Activated CD8-positive, alpha-beta memory T cell treated with anti-CD3 and anti-CD28 coated beads for 24 hours (primary cell): ENCODE data around the gene RAPGEF3.
A peak's percentile ranks its signal among the peaks of the same experiment; 100 is the strongest.

Experiments used
- DNase-seq: peaks from one replicate; pipeline ENCODE4 v3.0.0-alpha.2; 2020

RAPGEF3 gene

DNA sequence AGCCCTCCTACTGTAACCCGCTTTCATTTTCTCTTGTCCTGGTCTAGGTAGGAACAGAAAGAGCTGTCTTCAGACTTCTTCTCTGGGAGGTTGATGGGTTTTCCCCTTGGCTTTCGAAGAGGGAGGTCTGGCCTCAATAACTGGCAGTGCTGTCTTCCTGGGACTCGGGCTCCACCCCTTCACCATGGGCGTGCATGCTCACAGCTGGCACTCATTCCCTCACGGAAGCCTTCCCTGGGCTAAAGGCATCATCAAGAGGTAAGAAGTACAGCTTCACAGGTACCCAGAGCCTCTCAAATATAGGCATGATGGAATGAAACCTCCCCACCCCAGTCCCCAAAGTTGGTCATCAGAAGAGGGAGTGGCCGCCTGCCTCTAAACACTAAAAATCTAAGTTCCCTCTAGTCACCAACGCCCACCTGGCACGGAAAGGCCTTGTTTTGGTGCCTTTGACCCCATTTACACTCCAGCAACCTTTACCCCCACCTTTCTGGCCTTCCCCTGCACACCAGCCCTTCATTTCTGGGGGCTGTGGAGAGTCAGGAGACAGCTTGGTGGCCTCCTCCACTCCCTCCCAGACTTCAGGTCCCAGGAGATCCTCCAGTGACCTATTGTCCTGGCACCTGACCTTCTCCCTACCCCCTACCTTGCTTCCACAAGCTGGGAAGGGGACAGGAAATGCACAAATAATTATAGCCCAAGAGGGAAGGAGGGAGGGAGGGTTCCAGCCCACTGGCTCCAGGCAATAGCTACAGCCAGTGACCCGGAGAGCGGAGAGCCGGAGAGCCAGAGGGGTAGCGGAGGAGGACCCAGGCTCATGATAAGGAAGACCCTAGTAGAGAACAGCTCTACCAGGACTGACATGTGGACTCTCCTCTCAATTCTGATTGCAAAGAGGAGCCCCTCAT, 2.8 kb downstream of the RAPGEF3 start:
- no peak for DNase-seq

DNA sequence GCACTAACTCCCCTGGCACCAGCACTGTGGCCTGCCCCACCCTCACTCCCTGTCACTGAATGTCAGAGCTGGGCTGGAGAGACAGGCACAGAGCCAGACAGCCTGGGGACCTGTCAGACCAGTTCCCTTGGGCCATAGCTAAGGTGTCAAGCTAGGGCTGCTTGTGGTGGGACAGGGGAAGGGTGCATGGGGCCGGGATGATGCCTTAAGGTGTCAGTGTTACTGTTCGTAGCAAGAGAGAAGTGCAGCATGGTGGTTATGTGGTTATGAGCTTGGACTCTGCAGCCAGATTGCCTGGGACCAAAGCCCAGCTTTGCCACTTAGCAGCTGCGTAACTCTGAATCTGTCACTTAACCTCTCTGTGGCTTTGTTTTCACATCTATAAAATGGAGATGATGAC, 3.8 kb downstream of the RAPGEF3 start:
- no peak for DNase-seq

DNA sequence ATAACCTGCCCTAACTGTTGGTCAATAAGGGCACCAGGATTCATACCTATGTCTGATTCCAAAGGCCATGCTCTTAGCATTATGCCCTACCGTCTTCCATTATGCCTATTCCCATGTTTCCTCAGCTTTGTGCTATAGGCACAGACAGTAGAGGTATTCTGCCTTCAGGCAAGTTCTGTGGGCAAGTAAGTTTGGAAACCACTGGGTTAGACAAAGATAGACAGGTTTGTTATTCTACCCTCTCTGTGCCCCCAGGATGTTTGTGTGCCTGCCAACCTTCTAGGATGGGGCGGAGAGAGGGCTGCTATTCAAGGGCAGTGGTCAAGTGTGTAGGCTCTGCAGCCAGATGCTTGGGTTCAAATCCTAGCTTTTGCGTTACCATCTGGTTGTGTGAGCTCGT, 4.6 kb downstream of the RAPGEF3 start:
- DNase-seq = no peak

DNA sequence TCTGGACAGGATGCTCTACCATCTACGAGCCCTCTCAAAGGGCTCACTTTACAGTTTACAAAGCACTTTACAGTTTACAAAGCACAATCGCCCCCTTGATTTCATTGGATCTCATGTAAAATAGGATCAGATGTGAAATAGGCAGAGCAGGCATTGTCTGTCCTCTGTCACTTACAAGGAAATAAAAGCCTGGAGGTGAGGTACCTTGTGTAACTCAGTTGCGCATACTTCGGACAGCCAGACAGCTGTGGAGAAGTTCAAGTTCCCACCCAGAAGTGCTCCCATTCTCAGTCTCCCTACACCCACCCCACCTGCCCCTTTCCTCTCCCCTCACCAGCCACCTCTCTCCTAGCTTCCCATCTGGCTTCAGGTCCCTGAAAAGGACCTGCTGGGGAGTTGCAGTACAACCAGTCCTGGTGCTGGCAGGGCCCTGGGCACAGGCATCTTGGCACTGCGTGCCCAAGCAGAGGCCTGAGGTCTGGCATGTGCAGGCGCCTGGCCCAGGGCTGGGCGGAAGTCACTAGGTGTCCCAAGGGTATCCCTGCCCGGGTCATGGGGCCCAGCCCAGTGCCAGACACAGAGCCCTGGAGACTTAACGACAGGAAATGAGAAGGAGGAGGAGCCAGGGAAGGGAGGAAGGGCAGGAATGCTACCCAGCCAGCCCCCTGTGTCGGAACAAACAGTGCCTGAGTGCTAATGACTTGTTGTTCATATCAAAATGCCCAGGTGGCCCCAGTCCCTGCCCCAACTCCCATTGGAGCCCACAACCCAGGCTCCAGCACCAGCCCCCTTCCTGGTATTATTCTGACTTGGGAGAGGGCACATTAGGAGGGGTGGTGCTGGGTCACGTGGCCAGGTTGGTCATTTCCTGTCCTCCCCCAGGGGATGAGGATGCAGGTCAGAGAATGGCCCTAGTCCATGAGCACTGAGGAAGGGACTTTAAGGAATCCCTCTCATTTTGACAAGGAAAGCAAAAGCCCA, 5.4 kb downstream of the RAPGEF3 start:
- no peak for DNase-seq

DNA sequence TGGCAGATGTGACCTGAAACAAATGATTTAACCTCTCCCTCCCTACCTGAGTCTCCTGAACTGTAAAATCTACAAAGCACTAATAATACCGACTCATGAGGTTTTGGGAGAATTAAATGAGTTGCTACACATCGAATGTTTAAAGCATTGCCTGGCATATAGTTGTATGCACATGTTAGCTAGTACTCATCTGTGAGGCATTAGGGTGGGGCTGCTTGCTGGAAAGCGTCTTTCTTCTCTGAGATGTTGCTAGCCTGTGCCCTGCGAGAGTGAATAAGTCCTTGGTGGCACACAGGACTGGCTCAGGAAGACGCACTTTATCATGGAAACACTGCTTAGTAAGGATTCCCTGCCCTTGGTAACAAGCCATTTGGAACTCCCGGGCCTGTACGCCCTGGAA, 6.1 kb downstream of the RAPGEF3 start:
- no peak for DNase-seq

DNA sequence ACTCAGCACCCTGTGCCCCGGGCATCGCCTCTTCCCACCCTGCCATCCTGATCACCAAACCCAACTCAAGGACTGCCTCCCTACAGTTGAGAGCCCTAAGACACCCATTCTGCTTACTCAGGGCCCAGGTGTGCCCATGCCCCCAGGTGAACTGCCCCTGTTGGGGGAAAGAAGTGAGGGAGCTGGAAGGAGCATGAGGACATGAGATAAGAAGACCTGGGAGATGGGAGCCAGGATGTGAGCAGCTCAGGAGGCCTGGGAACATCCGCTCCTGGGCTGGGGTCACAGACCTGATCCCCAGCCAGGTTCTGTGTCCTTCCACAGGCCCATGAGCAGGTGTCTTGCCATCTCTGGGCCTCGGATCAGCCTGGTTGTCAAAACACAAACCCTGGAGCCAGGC, 6.6 kb downstream of the RAPGEF3 start:
- no peak for DNase-seq

DNA sequence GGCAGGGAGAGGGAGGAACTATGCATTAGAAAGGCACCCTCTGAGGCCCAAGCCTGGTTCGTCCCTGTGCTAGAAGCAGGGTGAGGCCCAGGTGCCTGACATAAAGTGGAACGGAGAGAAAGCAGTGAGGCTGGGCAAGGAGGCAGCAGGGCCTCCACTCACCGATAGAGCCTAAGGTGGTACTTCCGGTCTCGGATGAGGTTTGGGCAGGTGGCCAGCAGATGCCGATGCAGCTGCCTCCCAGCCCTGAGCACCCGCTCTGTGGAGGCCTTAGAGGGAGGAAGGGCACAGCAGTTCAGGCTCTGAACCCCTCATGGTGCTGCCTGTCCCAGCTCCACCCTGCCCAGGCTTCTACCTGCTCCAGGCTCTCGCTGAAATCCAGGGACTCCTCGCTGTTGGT, 7.1 kb downstream of the RAPGEF3 start:
- no peak for DNase-seq

DNA sequence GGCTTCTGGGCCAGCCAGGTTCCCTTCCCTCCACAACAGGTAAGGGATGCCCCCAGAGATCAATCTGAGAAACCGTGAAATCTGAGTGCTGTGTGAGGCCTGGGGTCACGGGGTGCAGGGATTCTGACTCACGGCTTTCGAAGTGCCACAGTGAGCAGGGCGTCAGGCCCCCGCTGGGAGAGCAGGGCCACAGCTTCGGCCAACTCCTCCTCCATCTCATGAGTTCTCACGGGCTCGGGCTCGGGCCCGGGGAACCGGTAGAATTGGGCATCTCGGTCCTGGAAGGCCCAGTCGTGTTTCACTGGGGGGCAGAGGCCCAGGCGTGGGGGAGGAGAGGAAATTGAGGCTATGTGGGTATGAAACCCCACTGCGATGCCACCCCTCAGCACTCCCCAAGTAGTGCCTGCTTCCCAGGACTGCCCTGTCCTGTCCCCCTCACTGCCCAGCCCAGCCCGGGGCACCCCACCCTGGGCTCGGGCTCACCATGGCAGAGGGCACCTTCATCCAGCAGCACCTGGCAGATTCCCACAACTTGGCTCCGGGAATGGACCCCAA, 7.7 kb downstream of the RAPGEF3 start:
- DNase-seq = no peak

DNA sequence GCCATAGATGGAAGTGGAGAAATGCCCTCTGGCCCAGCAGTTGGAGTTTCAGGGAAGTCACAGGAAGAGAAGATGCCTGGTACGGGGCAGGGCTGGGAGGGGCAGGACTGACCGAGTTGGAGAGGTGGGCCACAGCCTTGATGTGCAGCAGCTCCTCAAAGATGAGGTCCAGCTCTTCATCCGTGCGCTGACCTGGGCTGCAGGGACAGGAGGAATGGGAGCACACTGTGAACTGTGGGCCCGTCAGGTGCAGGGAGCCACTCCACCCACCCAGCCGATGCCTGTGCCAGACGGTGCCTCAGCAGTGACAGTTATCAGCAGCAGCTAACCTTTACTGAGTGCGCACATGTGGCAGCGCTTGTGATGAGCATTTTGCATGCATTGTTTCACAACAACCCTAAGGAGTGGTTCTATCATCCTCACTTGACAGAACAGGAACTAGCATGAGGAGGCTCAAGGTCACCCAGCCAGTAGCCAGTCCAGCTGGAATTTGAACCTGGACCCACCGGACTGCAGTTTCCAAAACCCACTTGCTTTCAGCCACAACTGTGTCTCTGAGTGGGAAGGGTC, 8.4 kb downstream of the RAPGEF3 start:
- no peak for DNase-seq

DNA sequence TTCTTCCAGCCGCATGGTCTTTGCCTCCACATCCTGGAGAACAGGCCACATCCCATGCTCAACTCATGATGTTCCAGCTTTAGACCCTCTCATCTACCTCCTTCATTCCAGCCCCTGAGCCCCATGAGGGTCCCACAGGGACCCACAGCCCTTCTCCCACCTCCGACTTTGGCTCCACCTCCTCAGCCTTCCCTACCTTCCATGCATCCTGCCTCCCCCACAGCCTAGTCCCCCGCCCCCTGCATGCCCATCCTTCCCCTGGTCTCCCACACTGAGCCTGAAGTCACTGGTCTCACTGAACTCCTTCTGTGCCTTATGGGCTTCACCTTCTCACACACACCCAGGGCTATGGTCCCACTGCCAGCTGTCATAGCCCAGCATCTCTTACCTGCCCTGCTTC, 9.8 kb downstream of the RAPGEF3 start:
- no peak for DNase-seq

DNA sequence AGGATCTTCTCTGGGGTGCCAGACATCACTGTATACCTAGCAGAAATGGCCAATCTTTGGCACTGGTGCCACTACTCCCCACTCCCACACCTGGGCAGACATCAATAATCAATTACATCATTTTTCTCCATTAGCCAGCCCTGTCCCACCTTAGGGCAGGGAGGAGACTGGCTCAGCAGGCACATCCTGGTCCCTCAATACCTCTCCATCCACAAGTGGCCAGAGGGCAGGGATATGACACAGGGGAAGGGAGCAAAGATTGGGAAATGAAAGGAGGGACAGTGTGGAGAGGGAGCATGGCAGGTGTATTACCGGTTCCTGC, 10.2 kb downstream of the RAPGEF3 start:
- DNase-seq = no peak

DNA sequence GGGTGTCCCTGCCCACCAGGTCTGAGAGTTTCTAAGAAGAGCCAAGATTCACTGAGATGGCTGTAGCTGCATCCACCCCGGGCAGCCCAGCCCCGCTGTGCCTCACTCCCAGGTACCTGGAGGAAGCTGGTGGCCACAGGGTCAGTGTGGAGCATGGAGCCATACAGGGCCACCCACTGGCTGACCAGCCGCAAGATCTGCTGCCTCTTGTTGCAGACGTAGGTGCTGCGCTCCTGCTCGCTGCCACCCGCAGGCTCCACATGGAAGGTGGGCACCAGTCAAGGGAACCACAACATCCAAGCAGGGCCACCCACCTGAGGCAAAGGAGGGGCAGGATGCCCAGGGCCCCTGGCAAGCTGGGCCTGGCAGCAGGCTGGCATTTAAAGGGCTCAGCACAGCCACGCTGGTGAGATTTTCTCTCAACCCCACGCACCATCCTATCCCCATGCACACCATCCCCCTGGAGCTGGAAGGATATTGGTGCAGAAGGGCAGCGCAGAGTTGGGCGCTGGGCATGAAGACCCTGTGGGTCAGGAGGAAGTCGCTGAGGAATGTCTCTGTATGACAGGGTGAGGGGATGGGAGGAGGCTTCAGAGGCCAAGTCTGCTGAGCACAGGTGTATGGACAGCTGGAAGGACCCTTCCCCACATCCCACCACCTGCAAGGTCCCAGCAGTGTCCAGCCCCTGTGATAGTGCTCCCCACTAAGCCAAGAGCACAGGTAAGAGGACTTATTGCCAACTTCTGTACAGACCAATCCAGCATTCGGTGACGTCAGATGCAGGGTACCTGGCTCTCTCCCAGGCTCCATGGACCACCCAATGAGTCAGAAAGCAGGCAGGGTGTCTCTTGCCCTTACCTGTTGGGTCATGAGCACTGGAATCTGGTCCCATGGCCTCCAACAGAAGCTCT, 10.8 kb downstream of the RAPGEF3 start:
- no peak for DNase-seq

DNA sequence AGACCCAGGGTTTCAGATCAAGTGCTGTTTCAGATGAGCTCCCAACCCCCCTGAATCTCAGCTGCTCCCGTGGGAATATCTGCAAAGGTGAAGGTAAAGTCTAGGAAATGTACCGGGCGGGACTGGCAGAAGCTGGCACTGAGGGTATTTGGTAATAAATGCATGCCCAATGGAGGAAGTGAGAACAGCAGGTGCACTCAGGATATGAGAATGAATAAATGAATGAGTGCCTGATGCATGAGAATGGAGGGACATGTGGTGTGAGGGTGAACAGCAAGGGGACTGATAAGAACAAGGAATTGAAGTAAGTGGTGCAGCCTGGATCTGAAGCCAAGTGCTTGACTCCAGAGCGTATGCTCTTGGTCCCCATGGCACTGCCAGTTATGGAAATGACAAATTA, 11.6 kb downstream of the RAPGEF3 start:
- no peak for DNase-seq

DNA sequence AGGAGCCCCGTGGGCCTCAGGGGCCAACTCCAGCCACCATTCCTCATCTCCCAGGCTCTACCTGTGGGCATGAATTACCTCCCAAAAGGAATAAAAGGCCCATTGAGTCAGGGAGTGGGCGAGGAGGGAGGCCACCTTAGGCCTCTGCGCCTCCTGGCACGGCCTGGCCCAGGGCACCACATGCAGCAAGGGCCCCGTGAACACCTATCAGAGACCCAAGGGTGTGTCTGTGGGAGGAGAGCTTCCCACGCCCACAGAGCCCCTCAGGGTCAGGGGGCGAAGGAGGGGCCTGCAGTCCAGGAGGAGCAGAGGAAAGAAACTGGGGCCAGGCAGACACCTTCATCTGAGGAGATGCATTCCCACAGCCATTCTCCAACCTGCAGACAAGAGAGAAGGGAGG, 12.2 kb downstream of the RAPGEF3 start:
- no peak for DNase-seq

DNA sequence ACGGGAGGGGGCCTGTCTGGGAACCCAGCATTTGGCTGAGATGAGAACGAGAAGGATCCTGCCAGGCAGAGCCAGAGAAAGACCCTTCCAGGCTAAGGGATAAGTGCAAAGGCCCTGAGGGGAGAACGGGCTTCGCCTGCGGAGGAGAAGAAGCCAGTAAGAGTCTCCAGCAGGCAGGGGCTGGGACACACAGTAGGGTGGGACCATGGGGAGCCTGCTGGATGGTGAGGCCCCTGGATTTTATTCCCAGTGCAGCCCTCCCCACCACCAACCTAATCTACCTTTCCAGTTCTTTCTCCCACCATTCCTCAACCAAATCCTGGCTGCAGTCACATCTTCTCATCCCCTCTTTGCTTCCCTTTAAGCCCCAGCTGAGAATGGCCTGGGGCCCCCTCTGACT, 12.6 kb downstream of the RAPGEF3 start:
- DNase-seq = no peak

DNA sequence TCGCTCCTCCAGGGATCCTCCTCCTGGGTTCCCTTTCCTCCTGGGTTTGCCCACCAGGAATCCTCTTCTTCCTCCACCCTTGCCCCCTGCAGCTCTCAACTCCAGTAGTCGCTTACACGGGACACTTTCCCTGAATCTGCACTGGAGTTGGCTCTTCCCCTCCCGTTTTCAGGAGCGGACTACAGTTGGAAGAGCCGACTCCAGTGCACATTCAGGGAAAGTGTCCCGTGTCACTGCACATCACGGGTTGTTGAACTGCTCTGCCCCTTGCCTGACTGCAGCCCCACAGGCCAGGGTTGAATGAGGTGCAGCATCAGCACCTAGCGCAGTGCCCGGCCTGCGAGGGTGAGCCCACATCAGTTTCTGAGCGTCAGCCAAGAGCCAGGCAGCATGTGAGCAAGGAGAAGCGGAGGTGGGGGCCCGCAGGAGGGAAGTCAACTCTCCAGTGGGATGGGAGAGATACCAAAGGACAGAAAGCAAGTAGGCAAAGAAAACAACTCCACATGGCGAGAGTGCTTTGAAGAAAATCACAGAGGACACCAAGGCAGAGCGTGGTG, 13.1 kb downstream of the RAPGEF3 start:
- no peak for DNase-seq

DNA sequence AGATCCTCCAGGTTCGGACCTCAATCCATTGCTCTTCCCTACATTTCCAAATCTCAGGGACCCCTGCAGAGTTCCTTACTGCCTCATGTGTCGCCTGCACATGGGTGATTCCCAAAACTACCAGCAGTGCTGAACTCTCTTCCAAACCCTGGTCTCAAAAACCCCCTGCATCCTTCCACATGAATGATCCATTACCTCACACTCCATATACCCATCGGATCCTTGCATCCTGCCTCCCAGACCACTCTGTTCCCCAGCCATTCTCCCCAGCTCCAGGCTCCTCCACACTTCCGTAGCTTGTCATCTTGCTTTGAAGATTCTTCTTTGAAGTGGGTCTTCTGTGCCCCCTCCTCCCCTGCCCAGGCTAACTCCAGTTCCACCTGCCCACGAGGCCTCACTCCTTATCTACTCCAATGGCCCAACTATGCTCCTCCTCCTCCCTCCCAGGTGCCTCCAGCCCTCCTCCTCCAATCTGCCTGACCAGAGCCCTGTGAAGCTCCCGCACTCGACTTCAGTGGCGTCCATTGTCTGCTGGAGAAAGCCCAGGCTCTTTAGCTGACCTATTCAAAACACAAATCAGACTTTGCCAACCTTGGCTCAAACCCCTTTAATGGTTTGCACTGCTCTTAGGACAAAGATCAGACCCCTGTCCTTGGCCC, 13.8 kb downstream of the RAPGEF3 start:
- no peak for DNase-seq

DNA sequence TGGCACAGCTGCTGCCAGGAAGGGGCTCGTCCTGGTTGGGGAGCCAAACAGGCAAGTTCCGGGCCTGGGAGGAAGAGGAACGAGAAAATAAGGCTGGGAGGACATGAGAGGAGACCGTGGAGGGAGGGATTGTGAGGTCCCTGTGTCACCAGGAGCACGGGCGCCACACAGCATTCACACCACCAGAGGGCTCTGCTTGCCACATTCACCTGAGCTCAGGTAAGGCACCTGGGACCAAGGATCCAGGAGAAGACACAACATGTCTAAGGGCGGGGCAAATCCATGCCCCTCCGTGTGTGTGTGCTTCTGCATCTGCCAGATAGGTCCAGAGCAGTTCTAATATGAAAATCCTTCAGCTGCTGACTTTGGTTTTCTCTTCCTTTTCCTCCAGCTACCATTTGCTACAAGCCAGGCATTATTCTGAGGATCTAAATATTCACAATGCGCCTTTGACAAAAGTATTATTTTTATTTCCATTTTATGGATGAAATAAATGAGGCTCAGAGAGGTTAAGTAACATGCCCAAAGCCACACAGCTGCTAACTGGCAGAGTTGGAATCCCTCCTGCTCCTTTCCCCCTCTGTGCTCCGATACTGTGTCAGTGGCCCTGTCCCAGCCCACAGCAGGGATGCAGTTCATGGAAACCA, 14.6 kb downstream of the RAPGEF3 start:
- peak; percentile 76 for DNase-seq

DNA sequence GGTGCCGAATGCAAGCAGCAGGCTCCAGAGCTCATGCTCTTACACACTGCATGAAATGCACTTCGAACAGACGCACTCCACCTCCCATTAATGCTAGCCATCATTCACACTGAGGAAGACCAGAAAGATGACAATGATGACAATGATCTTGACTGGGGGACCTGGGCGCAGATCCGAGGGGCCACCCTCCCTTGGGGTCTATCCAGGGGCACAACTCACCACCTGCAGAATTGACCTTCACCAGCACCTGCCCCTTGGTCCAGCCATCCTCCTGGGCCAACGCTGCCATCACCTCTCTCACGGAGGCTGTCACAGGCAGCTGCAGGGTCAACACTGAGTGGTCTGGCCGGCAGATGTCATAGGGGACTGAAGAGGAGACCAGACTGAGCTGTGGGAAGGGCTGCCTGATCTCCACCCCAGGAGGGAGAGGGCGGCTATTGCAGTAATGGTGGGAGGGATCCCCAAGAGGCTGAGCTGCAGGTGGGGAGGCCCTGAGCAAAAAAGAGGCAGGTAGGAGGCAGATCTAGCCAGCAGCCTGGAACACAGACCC, 15.3 kb downstream of the RAPGEF3 start:
- no peak for DNase-seq

DNA sequence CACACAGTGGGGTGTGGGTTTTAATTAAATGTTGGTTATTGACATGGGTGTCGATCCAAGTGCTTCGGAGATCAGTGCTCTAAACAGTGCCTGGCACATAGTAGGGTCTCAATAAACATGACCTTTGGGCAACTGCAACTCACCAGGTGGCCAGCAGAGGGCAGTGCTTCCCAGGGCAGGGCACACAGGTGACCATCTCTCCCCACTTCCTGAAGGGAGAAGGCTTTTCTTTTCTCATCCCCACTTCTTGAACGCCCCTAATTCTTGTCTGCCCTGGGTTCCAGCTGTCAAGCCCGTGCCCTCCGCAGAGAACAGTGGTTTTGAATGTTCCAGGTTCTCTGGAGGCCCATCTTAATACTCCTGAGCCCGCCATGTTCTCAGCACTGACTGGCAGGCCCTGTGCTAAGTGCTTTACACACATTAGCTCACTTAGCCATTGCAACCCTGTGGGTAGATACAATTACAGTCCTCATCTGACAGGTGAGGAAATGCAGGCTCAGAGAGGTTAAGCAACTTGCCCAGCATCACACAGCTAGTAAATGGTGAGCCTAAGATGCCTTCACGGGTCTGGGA, 16.3 kb downstream of the RAPGEF3 start:
- peak; percentile 92 for DNase-seq
